T-helper 1 cell (primary cell): ENCODE data around the gene BAIAP3.

ENCODE experiments used
- DNase-seq, 5 donors: peaks; one replicate each; pipeline ENCODE4 v3.0.0-alpha.2; 2012 to 2020

Gene BAIAP3

DNA sequence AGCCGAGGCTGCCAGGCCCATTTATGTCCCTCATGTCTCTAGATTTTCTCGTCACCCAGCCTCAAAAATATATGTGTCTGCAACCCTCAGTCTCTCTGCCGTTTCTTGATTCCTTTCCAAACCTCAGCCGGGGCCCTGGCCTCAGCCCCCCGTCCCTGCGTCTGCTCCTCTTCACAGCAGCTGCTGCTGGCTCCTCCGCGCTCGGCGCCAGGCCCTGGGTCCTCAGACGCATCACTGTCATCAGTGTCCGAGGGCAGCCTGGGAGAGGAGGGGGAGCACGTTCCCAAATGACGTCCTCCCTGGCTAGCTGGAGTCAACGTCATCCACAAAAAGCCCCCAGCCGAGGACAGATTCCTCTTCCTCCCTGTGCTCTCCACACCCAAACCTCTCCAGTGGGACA is 15.9 kb downstream of the BAIAP3 start:
- DNase-seq = peak in 1 of 5 donors; percentile 1

DNA sequence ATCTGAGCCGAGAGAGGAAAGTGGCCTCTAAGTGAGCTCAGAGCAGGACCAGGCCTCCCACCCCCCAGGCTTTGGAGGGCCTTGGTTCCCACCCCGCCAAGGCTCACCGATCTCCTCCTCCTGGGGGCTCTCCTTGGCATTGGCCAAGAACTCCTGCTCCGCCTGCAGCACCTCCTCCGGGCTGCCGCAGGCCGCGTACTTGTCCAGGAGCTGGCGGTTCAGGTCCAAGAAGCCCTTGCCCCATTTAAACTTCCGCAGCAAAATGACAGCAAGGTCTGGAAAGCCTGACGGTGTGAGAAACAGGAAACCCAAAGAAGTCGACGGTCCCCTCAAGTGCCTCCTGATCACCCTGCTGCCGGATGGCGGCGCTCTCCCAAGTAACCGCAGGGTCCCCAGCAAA is 16.5 kb downstream of the BAIAP3 start:
- DNase-seq = peak in 1 of 5 donors; percentile 1

DNA sequence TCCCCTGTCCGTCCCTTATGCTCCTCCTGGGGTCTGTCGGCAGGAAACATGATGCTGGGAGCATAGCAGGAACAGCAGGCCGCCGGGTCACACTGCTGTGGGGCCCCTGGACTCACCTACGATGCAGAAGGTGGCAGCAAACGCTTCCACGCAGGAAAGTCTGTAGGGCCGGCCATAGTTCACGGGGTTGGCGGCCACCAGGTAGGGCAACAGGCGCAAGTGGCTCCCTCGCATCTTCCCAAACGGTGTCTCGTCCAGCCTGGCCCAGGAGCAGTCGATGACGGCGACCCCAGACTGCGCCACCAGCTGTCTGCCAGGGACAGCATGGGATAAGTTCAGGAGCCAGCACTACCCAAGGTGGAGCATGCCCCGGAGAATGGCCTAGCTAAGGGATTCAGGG is 17.2 kb downstream of the BAIAP3 start:
- DNase-seq = peak in 1 of 5 donors; percentile 2

DNA sequence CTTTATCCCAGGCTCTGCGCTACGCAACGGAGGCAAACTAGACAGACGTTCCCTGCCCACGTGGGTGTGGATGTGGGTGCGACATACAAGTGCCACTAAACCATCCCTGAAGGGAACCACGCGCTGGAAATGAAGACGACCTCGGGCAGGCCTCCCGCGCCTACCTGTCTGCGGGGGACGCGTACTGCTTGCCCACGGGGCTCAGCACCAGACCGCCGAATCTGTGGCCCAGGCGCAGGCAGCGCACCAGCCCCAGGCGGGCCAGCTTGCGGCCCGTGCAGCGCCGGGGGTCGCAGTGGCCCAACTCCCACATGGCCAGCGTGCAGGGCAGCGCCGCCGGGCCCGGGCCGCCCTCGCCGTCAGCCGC is 17.8 kb downstream of the BAIAP3 start:
- no peak for DNase-seq

DNA sequence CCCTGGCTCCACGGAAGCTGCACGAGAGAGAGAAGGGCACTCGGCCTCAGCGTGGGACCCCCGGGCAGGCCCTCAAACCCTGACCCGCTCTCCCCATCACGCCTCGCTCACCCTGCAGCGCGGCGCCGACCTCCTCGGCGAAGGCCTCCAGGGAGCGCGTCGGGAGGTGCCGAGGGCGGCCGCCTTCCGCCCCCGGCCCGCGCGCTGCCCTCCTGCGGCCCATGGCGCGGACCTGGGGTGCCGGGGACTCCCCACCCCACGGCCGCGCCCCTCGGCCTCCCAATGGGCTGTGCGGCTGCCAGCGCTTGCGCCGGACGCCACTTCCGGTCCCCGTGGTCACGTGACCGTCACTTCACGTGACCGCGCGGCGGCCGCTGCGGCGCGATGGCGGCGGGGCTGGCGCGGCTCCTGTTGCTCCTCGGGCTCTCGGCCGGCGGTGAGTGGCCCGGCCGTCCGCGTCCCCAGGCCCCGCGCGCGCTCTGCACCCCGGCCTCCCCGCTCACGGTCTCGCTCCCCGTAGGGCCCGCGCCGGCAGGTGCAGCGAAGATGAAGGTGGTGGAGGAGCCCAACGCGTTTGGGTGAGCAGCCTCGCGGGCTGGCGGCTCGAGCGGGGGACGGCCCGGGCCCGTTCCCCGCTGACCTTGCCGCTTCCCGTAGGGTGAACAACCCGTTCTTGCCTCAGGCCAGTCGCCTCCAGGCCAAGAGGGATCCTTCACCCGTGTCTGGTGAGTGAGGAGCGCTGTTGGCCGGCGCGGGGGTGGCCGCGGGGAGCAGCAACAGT is 18.3 kb downstream of the BAIAP3 start, which contains the start of the genes GNPTG and TSR3:
Gene GNPTG, plus strand, starts transcription at position 350 of the 781 bp plus-strand sequence. Its CDS starts 35 bp downstream, at position 385.
Gene TSR3, minus strand, starts transcription at position 297 of the 781 bp plus-strand sequence. Its CDS starts 74 bp downstream, at position 223.
- DNase-seq = peak; percentile 74 to 89 (median 77)

DNA sequence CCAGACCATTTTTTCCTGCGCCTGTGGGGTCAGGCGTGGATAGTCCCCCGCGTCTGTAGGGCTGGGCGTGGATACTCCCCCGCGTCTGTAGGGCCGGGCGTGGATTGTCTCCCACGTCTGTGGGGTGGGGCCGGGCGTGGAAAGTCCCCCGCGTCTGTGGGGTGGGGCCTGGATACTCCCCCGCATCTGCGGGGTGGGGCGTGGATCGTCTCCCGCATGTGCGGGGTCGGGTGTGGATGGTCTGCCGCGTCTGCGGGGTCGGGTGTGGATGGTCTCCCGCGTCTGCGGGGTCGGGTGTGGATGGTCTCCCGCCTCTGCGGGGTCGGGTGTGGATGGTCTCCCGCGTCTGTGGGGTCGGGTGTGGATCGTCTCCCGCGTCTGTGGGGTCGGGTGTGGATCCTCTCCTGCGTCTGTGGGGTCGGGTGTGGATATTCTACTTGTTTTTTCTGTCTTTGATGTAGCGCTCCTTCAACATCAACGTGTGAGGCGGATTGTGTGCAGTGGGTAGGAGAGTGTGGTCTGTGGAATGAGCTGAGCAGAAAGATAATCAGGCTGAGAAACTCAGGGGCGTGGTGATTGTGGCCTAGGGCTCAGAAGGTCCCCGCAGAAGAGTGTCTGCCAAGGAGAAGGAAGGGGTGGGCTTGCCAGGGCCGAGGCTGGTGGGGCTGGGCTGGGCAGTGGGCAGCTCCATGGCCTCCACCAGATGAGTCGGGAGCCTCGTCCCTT is 21.5 kb downstream of the BAIAP3 start:
- DNase-seq = no peak

DNA sequence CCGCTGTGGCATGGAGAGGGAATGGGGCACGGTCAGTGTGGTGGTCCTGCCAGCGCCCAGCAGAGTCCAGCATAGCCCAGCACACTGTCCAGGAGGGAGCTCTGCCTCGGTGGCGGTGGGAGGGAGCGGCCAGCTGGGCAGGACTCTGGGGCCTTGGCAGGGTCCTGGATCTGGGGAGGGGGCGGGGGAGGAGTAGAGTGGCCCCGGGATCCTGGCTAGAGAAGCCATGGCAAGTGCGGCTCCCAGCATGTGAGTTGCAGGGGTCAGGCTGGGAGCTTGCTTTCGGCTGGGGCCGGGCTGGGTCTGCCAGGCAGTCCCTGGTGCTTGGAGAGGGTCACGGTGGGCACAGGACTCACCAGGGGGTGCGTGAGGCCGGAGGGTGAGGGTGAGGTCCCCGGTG is 22.1 kb downstream of the BAIAP3 start:
- DNase-seq = no peak

DNA sequence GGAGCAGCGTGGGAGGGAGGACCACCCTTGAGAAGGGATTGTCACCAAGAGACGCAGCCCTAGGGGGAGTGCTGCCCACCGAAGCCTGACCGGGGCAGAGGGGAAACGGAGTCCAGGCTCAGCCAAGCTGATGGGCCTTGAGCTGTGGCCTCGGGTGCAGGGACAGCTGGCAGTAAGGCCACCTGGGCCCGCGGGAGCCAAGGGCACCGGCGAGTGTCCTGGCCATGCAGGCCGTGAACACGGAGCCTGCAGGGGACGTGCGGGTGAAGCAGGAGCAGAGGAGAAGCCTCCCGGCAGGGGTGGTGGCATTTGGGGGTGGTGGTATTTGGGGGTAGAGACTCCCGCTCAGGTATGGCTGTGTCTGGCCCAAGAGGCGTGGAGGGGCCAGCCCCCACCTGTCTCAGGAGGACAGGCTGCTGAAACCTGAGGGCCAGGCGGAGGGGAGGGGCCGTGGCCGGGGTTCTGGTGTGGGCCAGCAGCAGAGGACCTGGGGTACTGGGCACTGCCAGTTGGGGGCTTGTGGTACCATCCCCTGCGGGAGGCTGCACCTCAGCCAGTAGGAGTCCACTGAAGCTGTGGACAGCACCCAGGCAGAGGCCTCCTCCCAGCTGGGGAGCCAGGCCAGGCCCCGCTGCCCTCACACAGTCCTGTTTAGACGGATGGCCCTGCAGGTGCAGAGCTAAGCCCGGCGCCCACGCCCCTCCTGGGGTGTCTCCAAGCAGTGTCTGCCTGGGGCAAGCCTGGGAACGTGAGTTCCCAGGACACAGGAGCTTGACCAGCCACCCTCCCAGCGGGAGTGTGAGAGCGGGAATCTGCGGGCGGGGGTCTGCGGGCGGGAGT is 22.8 kb downstream of the BAIAP3 start:
- DNase-seq = no peak

DNA sequence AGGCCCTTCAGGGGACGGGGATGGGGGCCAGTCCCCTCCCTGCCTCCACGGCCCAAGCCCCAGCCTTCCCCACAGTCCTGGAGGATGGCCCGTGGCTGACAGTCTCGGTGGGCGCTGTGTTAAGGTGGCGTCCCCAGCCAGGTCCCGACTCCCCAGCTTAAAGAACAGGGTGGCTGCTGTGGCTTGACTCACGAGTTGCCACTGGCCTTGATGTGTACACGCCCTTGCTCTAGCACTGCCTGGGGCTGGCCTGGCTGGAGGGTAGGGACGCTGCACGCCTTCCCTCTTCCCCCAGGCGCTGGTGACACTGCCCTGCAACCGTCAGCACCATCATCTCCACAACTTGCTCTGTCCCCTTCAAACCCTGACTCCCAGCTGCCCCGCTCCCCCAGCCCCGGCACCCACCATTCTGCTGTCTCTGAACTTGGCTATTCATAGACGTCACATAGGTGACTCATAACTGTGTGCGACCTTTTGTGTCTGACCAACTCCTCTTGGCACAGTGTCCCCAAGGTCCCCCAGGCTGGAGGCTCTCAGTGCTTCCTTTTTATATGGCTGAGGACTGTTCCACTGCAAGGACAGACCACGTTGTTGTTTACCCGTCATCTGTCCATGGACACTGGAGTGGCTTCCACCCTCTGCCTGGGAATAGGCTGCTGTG is 24.6 kb downstream of the BAIAP3 start:
- DNase-seq = no peak

DNA sequence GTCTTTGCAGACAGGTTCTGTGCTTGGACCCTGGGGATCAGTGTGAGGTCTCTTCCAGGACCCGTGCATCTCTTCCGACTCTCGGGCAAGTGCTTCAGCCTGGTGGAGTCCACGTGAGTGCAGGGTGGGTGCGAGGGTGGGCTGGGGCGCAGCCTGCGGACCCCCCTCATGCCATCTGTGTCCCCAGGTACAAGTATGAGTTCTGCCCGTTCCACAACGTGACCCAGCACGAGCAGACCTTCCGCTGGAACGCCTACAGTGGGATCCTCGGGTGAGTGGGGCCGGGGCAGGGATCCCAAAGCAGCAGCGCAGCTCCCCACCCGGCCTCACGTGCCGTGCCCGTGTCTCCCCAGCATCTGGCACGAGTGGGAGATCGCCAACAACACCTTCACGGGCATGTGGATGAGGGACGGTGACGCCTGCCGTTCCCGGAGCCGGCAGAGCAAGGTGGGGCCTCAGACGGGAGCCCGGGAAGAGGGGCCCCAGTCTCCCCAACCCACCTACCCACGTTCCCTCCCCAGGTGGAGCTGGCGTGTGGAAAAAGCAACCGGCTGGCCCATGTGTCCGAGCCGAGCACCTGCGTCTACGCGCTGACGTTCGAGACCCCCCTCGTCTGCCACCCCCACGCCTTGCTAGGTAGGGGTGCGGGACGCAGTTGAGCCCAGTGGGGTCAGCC is 28.4 kb downstream of the BAIAP3 start:
- DNase-seq = no peak

DNA sequence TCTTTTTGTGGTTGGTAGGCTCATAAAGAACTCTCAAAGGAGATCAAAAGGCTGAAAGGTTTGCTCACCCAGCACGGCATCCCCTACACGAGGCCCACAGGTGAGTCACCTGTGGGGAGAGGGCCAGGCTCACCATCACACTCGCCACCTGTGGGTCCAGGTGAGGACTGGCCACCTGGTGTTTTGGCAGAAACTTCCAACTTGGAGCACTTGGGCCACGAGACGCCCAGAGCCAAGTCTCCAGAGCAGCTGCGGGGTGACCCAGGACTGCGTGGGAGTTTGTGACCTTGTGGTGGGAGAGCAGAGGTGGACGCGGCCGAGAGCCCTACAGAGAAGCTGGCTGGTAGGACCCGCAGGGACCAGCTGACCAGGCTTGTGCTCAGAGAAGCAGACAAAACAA is 29.4 kb downstream of the BAIAP3 start:
- no peak for DNase-seq

DNA sequence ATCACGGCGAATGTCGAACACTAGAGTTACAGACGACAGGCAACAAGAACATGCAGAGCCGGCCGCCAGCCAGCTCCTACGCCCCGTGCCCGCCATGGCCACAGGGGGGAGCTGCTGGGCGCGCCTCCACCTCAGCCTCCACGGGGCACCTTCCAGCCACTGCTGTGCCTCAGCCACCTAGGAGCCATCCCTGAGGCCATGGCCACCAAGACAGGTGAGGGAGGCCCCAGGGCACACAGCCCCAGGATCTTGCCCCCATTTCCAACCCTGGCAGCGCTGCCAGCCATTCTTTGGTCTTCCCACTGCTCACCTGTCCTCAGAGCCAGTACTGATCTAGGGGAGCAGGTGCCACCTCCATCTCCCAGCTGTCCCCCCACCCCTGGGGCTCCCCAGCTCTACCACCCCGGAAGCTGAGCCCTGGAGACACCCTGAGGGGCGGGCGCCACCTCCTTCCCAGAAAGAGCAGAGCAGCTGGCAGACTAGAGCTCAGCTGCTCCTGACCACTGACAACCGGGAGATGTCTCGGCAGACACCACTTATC is 30.1 kb downstream of the BAIAP3 start:
- peak; percentile 43 to 64 (median 54) for DNase-seq

DNA sequence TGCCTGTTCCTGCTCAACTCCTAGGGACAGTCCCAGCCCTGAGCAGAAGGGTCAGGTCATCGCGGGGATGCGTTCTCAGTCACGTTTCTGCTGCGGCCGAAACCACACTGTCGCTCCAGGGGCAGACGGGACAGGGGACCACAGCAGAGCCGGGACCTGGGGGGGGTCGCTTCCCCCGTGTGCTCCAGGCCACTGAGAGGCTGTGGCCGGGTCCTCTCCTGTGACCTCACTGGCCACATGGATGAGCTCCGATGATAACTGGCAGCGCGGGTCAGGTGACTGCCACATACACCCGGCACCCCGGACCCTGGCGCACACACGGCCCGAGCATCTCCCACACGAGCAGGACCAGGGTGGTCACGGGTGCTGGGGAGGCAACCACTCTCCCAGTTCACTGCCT is 31.1 kb downstream of the BAIAP3 start:
- DNase-seq = no peak

DNA sequence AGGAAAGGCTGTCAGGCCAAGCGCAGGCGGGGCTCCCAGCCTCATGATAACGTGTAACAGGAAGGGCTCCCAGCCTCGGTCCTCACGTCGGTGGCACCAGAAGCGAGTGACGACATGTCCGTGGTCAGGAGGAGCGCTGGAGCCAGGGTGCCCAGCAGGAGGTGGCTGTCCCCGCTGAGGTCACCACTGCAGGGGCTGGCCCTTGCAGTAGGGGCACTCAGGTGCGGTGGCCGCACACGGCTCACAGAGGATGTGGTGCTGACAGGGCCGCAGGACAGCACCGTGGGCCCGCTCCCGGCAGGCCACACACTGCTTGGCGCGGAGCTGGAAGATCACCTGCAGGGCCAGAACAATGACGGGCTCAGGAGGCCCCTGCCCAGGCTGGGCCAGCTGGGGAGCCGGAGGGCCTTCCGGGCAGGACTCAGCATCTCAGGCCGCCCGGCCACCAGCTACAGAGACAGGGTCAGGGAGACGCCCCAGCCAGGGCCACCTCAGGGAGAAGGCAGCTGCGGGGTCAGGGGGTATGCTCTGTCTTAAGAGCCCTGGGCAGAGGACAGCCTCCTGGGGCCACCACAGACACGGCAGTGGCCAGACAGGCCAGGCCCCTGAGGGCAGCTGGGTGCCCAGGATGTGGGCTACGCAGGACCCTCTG is 32.7 kb downstream of the BAIAP3 start:
- no peak for DNase-seq

DNA sequence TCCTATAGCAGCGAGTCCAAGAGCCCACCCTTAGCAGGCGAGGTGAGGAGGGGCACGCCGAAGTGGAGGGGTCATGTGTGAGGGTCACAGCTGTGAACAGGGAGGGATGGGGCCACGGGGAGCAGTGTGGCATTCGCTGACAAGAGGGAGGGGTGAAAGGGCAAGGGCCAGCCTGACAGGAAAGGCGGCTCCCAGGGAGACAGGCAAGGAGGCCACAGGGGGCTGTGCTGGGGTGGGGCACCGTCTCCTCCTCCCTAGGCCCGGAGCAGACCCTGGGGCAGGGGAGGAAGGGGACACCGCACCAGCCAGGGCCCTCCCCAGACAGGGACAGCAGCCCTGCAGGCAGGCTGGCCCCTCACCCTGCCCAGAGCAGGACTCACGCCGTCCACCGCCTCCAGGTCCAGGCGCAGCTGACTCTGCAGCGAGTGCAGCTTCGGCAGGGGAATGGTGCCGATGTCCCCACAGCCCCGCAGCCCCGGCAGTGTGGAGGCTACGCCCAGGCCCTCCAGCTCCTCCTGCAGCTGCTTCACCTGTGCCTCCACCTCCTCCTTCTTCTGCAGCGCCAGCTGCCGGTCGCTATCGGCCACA is 33.4 kb downstream of the BAIAP3 start:
- DNase-seq = no peak

DNA sequence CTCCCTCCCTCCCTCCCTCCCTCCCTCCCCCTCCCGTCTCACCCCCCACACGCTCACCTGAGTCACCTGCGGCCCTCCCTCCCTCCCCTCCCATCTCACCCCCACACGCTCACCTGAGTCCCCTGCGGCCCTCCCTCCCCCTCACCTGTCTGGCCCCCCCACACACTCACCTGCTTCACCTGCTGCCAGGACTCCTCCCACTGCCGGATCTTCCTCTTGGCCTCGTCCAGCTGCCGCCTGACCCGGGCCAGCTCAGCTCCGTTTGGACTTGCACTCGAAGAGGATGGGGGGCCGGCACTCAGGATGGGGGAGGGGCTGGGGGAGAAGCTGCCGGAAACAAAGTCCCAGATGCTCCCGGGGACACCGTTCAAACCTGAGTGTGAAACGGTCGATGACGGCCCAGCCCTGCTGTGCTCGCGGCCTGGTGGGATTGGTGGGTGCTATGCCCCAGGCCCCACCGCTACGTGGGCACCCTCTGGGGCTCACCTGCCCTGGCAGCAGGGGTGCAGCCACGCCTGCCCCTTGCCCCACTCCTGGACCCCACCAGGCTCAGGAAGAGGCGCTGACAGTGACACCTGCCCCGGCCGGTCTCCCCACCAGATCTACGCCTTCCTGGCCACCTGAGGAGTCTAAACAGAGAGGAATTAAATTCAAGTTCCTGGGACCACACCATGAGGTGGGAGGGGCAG is 34.2 kb downstream of the BAIAP3 start:
- DNase-seq = no peak

DNA sequence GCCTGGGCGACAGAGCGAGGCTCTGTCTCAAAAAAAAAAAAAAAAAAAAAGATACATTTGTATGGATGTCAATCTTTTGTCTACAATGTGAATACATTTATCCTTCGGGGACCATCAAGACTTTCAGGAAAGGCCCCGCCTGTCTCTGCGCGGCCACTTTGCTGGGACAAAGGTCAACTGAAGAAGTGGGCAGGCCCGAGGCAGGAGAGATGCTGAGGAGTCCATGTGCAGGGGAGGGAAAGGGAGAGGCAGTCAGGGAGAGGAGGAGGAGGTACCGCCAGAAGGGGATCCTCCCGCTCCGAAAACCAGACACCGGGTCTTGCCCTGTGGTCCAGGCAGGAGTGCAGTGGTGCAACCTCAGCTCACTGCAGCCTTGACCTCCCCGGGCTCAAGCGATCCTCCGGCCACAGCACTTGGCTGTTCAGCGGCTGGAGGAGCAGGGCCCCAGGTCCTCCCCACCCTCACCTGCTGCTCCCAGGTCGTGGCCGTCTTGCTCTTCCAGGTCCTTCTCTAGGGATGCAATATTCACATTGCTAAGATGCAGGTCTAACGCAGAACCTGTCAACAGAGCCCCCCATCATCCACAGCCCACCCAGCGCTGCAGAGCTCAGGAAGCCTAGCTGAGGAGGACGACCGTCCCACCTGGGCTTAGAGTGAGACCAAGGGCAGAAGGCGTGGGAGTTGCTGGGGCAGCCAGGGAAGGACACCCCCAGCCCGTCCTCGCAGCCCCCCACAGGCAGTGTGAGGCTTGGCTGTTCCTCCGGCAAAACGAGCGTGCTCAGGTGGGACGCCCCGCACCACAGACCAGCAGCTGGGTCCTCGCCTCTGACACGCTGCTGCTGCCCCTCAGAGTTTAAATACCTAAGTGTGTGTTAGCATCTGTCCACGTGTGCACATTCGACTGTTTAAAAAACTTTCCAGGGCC is 37.9 kb downstream of the BAIAP3 start:
- DNase-seq = no peak

DNA sequence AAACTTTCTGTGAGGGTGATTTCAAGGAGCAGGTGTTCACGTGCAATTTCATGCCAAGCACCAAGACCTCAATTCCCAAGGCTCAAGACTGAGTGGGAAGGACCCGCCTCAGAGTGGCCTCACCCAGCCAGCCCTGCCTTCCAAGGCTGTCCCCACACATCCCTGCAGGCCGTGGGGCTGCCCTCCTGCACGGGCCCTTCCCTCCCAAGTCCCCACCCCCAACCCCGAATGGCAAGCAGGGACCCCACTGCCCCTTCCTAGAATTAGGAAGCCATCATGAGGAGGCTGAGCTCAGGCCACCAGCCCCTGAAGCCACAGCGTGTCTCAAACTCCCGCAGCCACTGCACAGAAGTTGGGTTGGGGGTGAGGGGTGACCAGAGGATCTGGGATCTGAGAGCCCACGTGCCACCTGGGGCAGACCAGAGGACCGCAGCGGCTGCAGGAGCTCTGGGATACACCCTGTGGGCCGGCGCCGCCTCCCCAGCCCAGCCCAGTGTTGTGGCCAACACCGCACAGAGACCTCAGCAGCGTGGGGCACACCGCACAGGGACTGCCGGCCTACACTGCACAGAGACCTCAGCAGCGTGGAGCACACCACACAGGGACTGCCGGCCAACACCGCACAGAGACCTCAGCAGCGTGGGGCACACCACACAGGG is 39.0 kb downstream of the BAIAP3 start:
- no peak for DNase-seq
